Retinal pigment epithelial cell (primary cell): ENCODE results near the gene SFT2D3.

Experiments used
- DNase-seq: peaks from one replicate; pipeline ENCODE4 v3.0.0-alpha.2; 2010; ENCODE audit warnings: low read depth
- H3K4me3 ChIP-seq: 2 replicates; pipeline ENCODE4 v1.5.1; 2011; ENCODE audit warnings: mild to moderate bottlenecking, low read length, control low read depth, moderate library complexity
- CTCF ChIP-seq: conservative IDR thresholded peaks from 2 replicates; pipeline ENCODE4 v1.5.1; 2011; ENCODE audit warnings: low read depth, low read length, control low read depth, inconsistent platforms

SFT2D3 gene

GRCh38 chr2:127664895-127665225 lies 36.4 kb upstream of the SFT2D3 start:
- H3K4me3 ChIP-seq: no peak overlapping the region
- no peak for TF ChIP-seq CTCF
- DNase-seq: no peak

GRCh38 chr2:127665267-127665893 lies 35.9 kb upstream of the SFT2D3 start:
- TF ChIP-seq CTCF: no peak
- H3K4me3 ChIP-seq: no peak overlapping the region
- DNase-seq: no peak

GRCh38 chr2:127669056-127669455 lies 32.2 kb upstream of the SFT2D3 start:
- H3K4me3 ChIP-seq: no peak overlapping the region
- TF ChIP-seq CTCF: no peak
- no peak for DNase-seq

- H3K4me3 ChIP-seq: no peak overlapping the region
- no peak for DNase-seq
- no peak for TF ChIP-seq CTCF
Observed at GRCh38 chr2:127670055-127670956, 31.0 kb upstream of the SFT2D3 start.

- no peak overlapping the region for H3K4me3 ChIP-seq
- no peak for DNase-seq
- no peak for TF ChIP-seq CTCF
Observed at GRCh38 chr2:127670957-127671290, 30.4 kb upstream of the SFT2D3 start.

GRCh38 chr2:127671557-127672302 lies 29.6 kb upstream of the SFT2D3 start:
- no peak for DNase-seq
- no peak for TF ChIP-seq CTCF

More at GRCh38 chr2:127671557-127672302, 29.6 kb upstream of the SFT2D3 start:
- no peak overlapping the region for H3K4me3 ChIP-seq
